Right cardiac atrium (tissue), 5 donors: ENCODE data around the gene CFAP210. TPM values are rescaled to one million over a fixed set of nuclear protein-coding genes. Genes with fewer than 3 reads are reported as not detected.
"Not testable (repeated sequence)": the region's sequence is repeated elsewhere in the genome, so short reads cannot be mapped to it uniquely, and the experiment has no call there.

Source experiments
- ATAC-seq, 2 donors: fragments of 200-7000 bp; cut with Tn5 transposase; one replicate each; pipeline versions ENCODE4 v1.8.0 to v1.9.1; 2020; ENCODE audit warnings: moderate library complexity in 2 of 2, mild to moderate bottlenecking in 1 of 2
- DNase-seq, 3 donors: peaks; one replicate each; pipeline ENCODE4 v3.0.0-alpha.2; 2020
- H3K27ac ChIP-seq: one replicate; pipeline ENCODE4 v1.5.1; 2013; ENCODE audit warnings: mild to moderate bottlenecking, low read length, control low read depth, moderate library complexity
- H3K27me3 ChIP-seq: one replicate; pipeline ENCODE4 v1.6.1; 2013; ENCODE audit not compliant: control insufficient read depth, insufficient read depth
- H3K4me1 ChIP-seq: one replicate; pipeline ENCODE4 v1.6.1; 2013; ENCODE audit warnings: low read length; ENCODE audit not compliant: control insufficient read depth, insufficient read depth
- H3K4me3 ChIP-seq: one replicate; pipeline ENCODE4 v1.5.1; 2013; ENCODE audit warnings: low read length, control low read depth
- H3K9me3 ChIP-seq: one replicate; pipeline ENCODE4 v1.6.1; 2013; ENCODE audit warnings: low read length; ENCODE audit not compliant: control insufficient read depth
- WGBS: extraction: QIAGEN DNeasy Blood & Tissue Kit; methylation state at CpG from one replicate; pipeline ENCODE4 v1.1.7; 2013; 5-methylcytosine and 5-hydroxymethylcytosine counted together
- intact Hi-C, 4 donors: fragments of 100-400 bp; cut with DNase I; formaldehyde crosslinking; loops; one replicate each; pipeline versions ENCODE4 v1.11.0 to v1.14.0; 2022 to 2023
- polyA plus RNA-seq: library from polyadenylated mRNA; stranded (reverse); fragments of 200-250 nt; gene quantifications from one replicate; pipeline ENCODE4 v1.2.3, GENCODE V29; 2013
- total RNA-seq, 4 donors: library from RNA; stranded (reverse); fragmentation: NEBNext Ultra II Directional; extraction: Animal tissue kit (Norgen Biotek cat#: 25700); gene quantifications; one replicate each; pipeline ENCODE4 v1.2.1, GENCODE V29; 2021
- donor health status: healthy with polysubstance abuse.
- donor health status: DM: no; HTN: yes; CAD: no.
- donor health status: DM: no; HTN: no; CAD: no.
- donor health status: DM: no; HTN: yes; CAD: no; lungs with severe emphysema.
- donor health status: DM: yes; HTN: yes; CAD: no.

The CFAP210 gene
- total and polyA plus RNA-seq, 5 donors, result 0.14 TPM; not detected in 4

DNA sequence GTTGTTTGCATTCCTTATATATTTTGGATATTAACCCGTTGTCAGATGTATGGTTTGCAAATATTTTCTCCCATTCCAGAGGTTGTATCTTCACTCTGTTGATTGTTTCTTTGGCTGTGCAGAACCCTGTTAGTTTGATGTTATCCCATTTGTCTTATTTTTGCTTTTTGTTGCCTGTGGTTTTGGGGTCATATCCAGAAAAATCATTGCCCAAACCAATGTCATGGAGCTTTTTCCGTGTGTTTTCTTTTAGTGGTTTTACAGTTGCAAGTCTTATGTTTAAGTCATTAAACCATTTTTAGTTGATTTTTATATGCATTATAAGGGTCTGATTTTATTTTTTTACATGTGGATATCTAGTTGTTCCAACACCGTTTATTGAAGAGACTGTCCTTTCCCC is 74.3 kb downstream of the CFAP210 start:
- ATAC-seq, result no peak
- intact Hi-C loops, result no loop called here
- Histone ChIP-seq H3K4me3 (no peak overlapping the region), H3K27me3 (no peaks in the 10 kb centered on the region), H3K27ac (no peak overlapping the region), H3K4me1 (no peaks in the 10 kb centered on the region), H3K9me3 (no peaks in the 10 kb centered on the region)
- DNase-seq, result no peak
- 59% methylated on average over 3 of the region's 3 CpGs for WGBS

DNA sequence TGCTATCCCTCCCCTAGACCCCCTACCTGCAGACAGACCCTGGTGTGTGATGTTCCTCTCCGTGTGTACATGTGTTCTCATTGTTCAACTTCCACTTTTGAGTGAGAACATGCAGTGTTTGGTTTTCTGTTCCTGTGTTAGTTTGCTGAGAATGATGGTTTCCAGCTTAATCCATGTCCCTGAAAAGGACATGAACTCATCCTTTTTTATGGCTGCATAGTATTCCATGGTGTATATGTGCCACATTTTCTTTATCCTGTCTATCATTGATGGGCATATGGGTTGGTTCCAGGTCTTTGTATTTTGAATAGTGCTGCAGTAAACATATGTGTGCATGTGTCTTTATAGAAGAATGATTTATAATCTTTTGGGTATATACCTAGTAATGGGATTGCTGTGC is 78.2 kb downstream of the CFAP210 start:
- DNase-seq, H3K9me3 ChIP-seq, H3K27ac ChIP-seq, ATAC-seq, H3K27me3 ChIP-seq, intact Hi-C loops, H3K4me3 ChIP-seq, H3K4me1 ChIP-seq: not testable (repeated sequence)
- 100% methylated on average over 1 of the region's 1 CpG for WGBS

DNA sequence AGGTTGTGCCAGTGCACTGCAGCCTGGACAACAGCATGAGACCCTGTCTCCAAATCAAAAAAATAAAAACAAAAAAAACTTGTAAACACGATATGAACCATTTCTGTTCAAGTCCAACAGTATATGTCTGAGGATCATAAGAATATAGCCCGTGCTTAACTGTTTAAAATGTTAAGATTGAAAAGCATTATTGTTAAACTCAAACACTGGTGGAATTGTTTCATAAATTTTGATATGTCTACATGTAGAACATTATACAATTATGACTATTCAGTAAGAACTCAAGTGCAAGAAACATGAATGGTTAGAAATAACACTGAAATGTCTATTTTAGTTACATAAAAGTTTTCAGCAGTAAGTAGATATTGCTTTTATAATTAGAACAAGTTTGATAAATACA is 80.3 kb downstream of the CFAP210 start:
- Histone ChIP-seq H3K4me1 (no peaks in the 10 kb centered on the region), H3K9me3 (no peaks in the 10 kb centered on the region), H3K27ac (no peak overlapping the region), H3K27me3 (no peaks in the 10 kb centered on the region), H3K4me3 (no peak overlapping the region)
- no peak for DNase-seq
- intact Hi-C loops, result no loop called here
- WGBS, result 80% methylated on average over 2 of the region's 2 CpGs
- no peak for ATAC-seq

DNA sequence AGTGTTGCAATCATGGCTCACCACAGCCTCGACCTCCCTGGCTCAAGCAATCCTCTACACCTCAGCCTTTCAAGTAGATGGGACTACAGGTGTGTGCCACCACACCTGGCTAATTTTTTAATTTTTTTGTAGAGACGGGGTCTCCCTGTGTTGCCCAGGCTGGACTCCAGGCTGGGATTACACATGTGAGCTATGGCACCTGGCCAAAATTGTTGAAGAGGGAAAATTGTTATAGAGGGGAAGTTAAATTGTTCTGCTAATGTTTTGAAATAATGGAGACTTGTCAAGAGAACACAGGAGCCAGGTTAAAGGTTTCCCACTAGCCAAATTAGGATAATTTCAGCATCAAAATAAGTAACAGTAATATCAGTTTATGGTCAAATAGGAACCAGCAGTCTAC is 84.9 kb downstream of the CFAP210 start:
- Histone ChIP-seq H3K4me1 (no peaks in the 10 kb centered on the region), H3K9me3 (no peaks in the 10 kb centered on the region), H3K27ac (no peak overlapping the region), H3K27me3 (no peaks in the 10 kb centered on the region), H3K4me3 (no peak overlapping the region)
- ATAC-seq (no peak), DNase-seq (no peak)
- intact Hi-C loops, result no loop called here
- whole genome bisulfite sequencing, result 88% methylated on average over 2 of the region's 2 CpGs

DNA sequence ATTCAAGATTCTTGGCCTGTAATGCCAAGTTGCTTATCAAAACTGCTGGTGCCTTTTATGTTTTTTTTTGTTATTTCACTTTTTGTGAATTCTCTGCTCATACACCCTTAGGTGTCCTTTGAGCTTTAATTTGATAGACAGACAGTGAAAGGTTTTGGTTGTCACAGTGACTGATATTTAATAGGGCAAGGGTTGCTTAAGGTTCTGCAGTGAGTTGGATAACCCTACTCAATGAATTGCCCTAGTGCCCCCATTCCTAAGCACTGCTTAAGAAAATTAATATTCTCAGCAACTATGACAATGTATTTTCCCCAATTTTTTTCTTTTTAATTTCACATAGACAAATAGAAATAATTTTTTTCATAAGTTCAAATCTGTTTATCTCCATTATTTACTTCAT is 94.6 kb downstream of the CFAP210 start:
- ATAC-seq (no peak), DNase-seq (no peak)
- H3K27ac ChIP-seq, result no peak overlapping the region
- H3K4me1 ChIP-seq, result no peaks in the 10 kb centered on the region
- H3K27me3 ChIP-seq, result no peaks in the 10 kb centered on the region
- H3K4me3 ChIP-seq, result no peak overlapping the region
- H3K9me3 ChIP-seq, result no peaks in the 10 kb centered on the region
- intact Hi-C loops, result no loop called here

DNA sequence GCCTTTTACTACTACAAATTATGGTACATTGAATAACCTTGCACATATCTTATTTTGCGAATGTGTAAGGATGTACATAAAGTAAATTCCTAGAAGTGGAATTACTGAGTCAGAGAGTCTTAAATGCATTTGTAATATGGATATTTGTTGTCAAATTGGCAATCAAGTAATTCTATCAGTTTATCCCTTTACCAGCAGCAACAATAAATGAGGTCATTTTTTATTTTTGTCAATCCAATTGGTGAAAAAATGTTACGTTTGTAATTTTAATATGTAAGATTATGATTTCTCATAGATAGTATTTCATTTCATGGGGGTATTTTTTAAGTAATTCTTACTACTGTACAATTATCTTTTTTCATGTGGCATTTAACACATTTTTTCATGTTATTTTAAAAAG is 95.2 kb downstream of the CFAP210 start:
- no peak for ATAC-seq
- Histone ChIP-seq H3K4me1 (no peaks in the 10 kb centered on the region), H3K9me3 (no peaks in the 10 kb centered on the region), H3K27ac (no peak overlapping the region), H3K27me3 (no peaks in the 10 kb centered on the region), H3K4me3 (no peak overlapping the region)
- no peak for DNase-seq
- intact Hi-C loops, result no loop called here
- WGBS, result 88% methylated on average over 2 of the region's 2 CpGs

DNA sequence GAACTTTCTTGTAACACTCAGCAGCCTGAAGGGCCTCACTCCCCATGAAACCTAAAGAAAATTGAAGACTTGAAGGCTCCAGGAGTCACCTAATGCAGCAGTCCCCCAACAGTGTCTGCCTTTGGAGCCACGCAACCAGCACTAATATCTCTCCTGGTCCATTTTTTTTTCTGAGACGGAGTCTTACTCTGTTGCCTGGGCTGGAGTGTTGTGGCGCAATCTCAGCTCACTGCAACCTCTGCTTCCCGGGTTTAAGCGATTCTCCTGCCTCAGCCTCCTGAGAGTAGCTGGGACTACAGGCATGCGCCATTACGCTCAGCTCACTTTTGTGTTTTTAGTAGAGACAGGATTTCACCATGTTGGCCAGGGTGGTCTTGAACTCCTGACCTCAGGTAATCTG is 97.7 kb downstream of the CFAP210 start:
- WGBS, result 82% methylated on average over 7 of the region's 7 CpGs
- H3K4me3 ChIP-seq, H3K27ac ChIP-seq, DNase-seq, H3K4me1 ChIP-seq, H3K9me3 ChIP-seq, intact Hi-C loops, ATAC-seq, H3K27me3 ChIP-seq: not testable (repeated sequence)

Other genes starting within 250 kb of the CFAP210 start
- gene BBS5, start 214.9 kb downstream of the CFAP210 start, total RNA-seq, result 1 to 10 TPM; 8.3 to 9.6 (median 8.9) TPM
- gene BBS5, start 214.9 kb downstream of the CFAP210 start, polyA plus RNA-seq, result 8.0 TPM
- 100 to 1,000 TPM in 1 of 4 donors, 10 to 100 TPM in 3; 82.1 to 165 (median 88.6) TPM for gene KLHL41, start 184.7 kb downstream of the CFAP210 start, total RNA-seq
- 62.2 TPM for gene KLHL41, start 184.7 kb downstream of the CFAP210 start, polyA plus RNA-seq
- gene FASTKD1, start 120.5 kb downstream of the CFAP210 start, total RNA-seq, result 10 to 100 TPM; 46.4 to 60.6 (median 52.4) TPM
- 55.1 TPM for gene FASTKD1, start 120.5 kb downstream of the CFAP210 start, polyA plus RNA-seq
- 10 to 100 TPM; 41.3 to 49.4 (median 45.2) TPM for gene PPIG, start 110.1 kb downstream of the CFAP210 start, total RNA-seq
- gene PPIG, start 110.1 kb downstream of the CFAP210 start, polyA plus RNA-seq, result 40.4 TPM
- 1 to 10 TPM; 4.1 to 5.9 (median 4.4) TPM for gene PHOSPHO2, start 64 bp upstream of the CFAP210 start, total RNA-seq
- 3.5 TPM for gene PHOSPHO2, start 64 bp upstream of the CFAP210 start, polyA plus RNA-seq
- gene KLHL23, start 39.4 kb upstream of the CFAP210 start, total RNA-seq, result 10 to 100 TPM; 22.5 to 29.5 (median 25.7) TPM
- gene KLHL23, start 39.4 kb upstream of the CFAP210 start, polyA plus RNA-seq, result 16.7 TPM
- 10 to 100 TPM; 55.2 to 65.1 (median 59.5) TPM for gene SSB, start 104.5 kb upstream of the CFAP210 start, total RNA-seq
- gene SSB, start 104.5 kb upstream of the CFAP210 start, polyA plus RNA-seq, result 73.3 TPM
- 10 to 100 TPM; 51.3 to 62.3 (median 58.1) TPM for gene METTL5, start 130.5 kb upstream of the CFAP210 start, total RNA-seq
- gene METTL5, start 130.5 kb upstream of the CFAP210 start, polyA plus RNA-seq, result 94.1 TPM
- gene UBR3, start 133.0 kb upstream of the CFAP210 start, total RNA-seq, result 10 to 100 TPM; 83.2 to 98.2 (median 93.6) TPM
- 39.8 TPM for gene UBR3, start 133.0 kb upstream of the CFAP210 start, polyA plus RNA-seq